ENCODE data around the gene PTPRK.

Gene PTPRK

DNA sequence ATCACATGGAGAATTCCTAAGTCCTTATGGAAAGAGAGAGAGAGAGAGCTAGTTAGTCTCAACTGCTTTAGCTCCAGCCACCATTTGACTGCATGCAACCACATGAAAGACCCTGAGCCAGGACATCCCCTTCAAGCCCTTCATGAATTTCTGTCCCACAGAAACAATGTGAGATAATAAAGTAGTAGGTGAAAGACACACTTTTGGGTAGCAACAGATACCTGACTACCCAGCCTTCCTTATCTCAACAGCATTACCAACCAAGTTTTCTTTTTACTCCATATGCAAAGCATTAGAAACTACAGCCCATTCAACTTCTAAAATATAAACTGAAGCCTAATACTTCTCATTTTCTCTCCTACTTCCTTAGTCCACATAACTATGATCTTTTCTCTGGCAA lies 596.4 kb downstream of the PTPRK start:
- ATAC-seq = no peak
- TF ChIP-seq, protein P1, sequence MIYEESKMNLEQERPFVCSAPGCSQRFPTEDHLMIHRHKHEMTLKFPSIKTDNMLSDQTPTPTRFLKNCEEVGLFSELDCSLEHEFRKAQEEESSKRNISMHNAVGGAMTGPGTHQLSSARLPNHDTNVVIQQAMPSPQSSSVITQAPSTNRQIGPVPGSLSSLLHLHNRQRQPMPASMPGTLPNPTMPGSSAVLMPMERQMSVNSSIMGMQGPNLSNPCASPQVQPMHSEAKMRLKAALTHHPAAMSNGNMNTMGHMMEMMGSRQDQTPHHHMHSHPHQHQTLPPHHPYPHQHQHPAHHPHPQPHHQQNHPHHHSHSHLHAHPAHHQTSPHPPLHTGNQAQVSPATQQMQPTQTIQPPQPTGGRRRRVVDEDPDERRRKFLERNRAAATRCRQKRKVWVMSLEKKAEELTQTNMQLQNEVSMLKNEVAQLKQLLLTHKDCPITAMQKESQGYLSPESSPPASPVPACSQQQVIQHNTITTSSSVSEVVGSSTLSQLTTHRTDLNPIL (CRISPR knock-in tag; IDR thresholded peaks at IDR 0.05; ENCODE audit: low read depth) = no peak
- TF ChIP-seq OSR1 (CRISPR knock-in tag; IDR thresholded peaks at IDR 0.05) (no peak), ZFP30 (CRISPR knock-in tag; IDR thresholded peaks at IDR 0.05) (no peak), ZNF8 (CRISPR knock-in tag; IDR thresholded peaks at IDR 0.05) (no peak), PPARA (CRISPR knock-in tag; IDR thresholded peaks at IDR 0.05; ENCODE audit: borderline replicate concordance) (no peak), ZC3H10 (CRISPR knock-in tag; IDR thresholded peaks at IDR 0.05) (no peak), SNAI2 (CRISPR knock-in tag; IDR thresholded peaks at IDR 0.05) (no peak), TOX (CRISPR knock-in tag; IDR thresholded peaks at IDR 0.05; ENCODE audit: borderline replicate concordance) (no peak), TCF4 (CRISPR knock-in tag; IDR thresholded peaks at IDR 0.05; ENCODE audit: borderline replicate concordance) (no peak), ZNF565 (CRISPR knock-in tag; conservative IDR thresholded peaks at IDR 0.05; ENCODE audit: low read depth) (no peak)
- TF ChIP-seq, protein P2, sequence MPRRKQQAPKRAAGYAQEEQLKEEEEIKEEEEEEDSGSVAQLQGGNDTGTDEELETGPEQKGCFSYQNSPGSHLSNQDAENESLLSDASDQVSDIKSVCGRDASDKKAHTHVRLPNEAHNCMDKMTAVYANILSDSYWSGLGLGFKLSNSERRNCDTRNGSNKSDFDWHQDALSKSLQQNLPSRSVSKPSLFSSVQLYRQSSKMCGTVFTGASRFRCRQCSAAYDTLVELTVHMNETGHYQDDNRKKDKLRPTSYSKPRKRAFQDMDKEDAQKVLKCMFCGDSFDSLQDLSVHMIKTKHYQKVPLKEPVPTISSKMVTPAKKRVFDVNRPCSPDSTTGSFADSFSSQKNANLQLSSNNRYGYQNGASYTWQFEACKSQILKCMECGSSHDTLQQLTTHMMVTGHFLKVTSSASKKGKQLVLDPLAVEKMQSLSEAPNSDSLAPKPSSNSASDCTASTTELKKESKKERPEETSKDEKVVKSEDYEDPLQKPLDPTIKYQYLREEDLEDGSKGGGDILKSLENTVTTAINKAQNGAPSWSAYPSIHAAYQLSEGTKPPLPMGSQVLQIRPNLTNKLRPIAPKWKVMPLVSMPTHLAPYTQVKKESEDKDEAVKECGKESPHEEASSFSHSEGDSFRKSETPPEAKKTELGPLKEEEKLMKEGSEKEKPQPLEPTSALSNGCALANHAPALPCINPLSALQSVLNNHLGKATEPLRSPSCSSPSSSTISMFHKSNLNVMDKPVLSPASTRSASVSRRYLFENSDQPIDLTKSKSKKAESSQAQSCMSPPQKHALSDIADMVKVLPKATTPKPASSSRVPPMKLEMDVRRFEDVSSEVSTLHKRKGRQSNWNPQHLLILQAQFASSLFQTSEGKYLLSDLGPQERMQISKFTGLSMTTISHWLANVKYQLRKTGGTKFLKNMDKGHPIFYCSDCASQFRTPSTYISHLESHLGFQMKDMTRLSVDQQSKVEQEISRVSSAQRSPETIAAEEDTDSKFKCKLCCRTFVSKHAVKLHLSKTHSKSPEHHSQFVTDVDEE (CRISPR knock-in tag; IDR thresholded peaks at IDR 0.05) = no peak

DNA sequence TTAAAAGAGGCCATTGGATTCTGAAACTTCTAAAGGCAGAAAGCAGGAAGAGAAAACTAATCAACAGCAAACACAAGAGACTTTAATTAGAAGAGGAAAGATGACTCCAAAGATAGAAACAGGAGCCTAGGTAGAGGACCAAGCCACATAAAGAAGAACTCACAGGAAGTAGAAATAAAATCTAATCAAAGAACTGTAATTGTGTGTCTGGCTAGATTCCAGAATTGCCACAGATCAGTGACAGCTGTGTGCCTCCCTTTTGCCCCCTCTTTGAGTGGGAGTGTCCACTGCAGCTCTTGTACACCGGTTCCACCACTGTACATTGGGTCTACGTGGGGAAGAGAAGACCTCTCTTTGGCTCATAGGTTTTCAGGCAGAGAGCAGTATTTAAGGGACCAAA lies 597.3 kb downstream of the PTPRK start:
- no peak for ATAC-seq
- TF ChIP-seq BACH2 (CRISPR knock-in tag; IDR thresholded peaks at IDR 0.05; ENCODE audit: borderline replicate concordance) = no peak
- no peak for TF ChIP-seq ISL1 (CRISPR knock-in tag; IDR thresholded peaks at IDR 0.05)
- TF ChIP-seq ZFP3 (CRISPR knock-in tag; IDR thresholded peaks at IDR 0.05) = no peak
- no peak for TF ChIP-seq SNAI2 (CRISPR knock-in tag; IDR thresholded peaks at IDR 0.05)
- TF ChIP-seq, protein P3, sequence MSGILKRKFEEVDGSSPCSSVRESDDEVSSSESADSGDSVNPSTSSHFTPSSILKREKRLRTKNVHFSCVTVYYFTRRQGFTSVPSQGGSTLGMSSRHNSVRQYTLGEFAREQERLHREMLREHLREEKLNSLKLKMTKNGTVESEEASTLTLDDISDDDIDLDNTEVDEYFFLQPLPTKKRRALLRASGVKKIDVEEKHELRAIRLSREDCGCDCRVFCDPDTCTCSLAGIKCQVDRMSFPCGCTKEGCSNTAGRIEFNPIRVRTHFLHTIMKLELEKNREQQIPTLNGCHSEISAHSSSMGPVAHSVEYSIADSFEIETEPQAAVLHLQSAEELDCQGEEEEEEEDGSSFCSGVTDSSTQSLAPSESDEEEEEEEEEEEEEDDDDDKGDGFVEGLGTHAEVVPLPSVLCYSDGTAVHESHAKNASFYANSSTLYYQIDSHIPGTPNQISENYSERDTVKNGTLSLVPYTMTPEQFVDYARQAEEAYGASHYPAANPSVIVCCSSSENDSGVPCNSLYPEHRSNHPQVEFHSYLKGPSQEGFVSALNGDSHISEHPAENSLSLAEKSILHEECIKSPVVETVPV (CRISPR knock-in tag; IDR thresholded peaks at IDR 0.05) = no peak
- no peak for TF ChIP-seq ZNF70 (CRISPR knock-in tag; IDR thresholded peaks at IDR 0.05)
- no peak for TF ChIP-seq OSR1 (CRISPR knock-in tag; IDR thresholded peaks at IDR 0.05)
- TF ChIP-seq PPARA (CRISPR knock-in tag; IDR thresholded peaks at IDR 0.05; ENCODE audit: borderline replicate concordance) = no peak
- TF ChIP-seq, protein P2 (CRISPR knock-in tag; IDR thresholded peaks at IDR 0.05) = no peak
- TF ChIP-seq ZNF8 (CRISPR knock-in tag; IDR thresholded peaks at IDR 0.05) = no peak
- TF ChIP-seq ARNTL (CRISPR knock-in tag; IDR thresholded peaks at IDR 0.05; ENCODE audit: borderline replicate concordance, low read depth) = no peak
- TF ChIP-seq, protein P1 (CRISPR knock-in tag; IDR thresholded peaks at IDR 0.05; ENCODE audit: low read depth) = no peak

DNA sequence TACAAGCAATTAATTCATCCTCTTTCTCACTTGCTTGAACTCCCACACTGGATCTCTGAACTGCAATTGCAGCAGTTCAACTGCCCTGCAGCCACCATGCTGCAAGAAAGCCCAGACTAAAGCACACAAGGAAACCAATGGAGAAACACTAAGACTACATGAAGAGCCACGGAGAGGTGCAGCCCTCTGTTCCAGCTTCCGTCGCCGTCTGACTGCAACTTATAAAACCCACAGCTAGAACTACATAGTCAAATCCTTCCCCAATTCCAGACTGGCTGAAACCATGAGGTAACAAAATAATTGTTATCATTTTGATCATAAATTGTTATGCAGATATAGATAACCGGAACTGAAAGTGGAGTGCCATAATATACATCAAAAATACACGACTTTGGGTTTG lies 598.4 kb downstream of the PTPRK start:
- ATAC-seq = no peak

More for the DNA sequence above, 598.4 kb downstream of the PTPRK start:
- TF ChIP-seq, protein P4, sequence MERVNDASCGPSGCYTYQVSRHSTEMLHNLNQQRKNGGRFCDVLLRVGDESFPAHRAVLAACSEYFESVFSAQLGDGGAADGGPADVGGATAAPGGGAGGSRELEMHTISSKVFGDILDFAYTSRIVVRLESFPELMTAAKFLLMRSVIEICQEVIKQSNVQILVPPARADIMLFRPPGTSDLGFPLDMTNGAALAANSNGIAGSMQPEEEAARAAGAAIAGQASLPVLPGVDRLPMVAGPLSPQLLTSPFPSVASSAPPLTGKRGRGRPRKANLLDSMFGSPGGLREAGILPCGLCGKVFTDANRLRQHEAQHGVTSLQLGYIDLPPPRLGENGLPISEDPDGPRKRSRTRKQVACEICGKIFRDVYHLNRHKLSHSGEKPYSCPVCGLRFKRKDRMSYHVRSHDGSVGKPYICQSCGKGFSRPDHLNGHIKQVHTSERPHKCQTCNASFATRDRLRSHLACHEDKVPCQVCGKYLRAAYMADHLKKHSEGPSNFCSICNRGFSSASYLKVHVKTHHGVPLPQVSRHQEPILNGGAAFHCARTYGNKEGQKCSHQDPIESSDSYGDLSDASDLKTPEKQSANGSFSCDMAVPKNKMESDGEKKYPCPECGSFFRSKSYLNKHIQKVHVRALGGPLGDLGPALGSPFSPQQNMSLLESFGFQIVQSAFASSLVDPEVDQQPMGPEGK (CRISPR knock-in tag; IDR thresholded peaks at IDR 0.05; ENCODE audit: borderline replicate concordance) = no peak
- TF ChIP-seq GLIS3 (CRISPR knock-in tag; IDR thresholded peaks at IDR 0.05) (no peak), PPARA (CRISPR knock-in tag; IDR thresholded peaks at IDR 0.05; ENCODE audit: borderline replicate concordance) (no peak)

All from SK-N-SH treated with all-trans-retinoic acid at 6 μM for 48 hours (cell line).